ENCODE measurements around the gene PLCH2.

DNA sequence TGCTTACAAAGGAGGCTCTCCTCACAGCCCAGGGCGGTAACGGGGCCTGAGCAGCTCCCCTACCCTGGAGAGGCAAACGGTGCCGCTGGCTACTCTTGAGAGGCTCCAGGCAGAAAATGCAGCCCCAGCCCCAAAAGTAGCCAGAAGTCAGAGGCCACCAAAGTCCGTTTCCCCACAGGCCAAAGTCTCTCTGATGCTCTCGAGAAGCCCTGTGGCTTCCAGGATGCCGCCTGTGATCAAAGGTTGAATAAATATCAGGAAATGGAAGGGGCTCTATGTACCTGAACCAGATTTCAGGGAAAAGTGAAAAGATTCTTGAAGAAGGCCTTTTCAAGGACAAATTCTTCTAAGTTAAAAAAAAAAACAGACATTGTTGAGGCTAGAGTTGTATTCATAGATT is 46.1 kb downstream of the PLCH2 start:
- TF ChIP-seq, protein P1, sequence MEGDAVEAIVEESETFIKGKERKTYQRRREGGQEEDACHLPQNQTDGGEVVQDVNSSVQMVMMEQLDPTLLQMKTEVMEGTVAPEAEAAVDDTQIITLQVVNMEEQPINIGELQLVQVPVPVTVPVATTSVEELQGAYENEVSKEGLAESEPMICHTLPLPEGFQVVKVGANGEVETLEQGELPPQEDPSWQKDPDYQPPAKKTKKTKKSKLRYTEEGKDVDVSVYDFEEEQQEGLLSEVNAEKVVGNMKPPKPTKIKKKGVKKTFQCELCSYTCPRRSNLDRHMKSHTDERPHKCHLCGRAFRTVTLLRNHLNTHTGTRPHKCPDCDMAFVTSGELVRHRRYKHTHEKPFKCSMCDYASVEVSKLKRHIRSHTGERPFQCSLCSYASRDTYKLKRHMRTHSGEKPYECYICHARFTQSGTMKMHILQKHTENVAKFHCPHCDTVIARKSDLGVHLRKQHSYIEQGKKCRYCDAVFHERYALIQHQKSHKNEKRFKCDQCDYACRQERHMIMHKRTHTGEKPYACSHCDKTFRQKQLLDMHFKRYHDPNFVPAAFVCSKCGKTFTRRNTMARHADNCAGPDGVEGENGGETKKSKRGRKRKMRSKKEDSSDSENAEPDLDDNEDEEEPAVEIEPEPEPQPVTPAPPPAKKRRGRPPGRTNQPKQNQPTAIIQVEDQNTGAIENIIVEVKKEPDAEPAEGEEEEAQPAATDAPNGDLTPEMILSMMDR (conservative IDR thresholded peaks at IDR 0.05; ENCODE audit: low read depth, low read length): no peak
- TF ChIP-seq EZH2 (IDR thresholded peaks at IDR 0.05; ENCODE audit: borderline replicate concordance, low read depth, low read length, poor library complexity, severe bottlenecking): no peak

All from A673 (cell line).